ENCODE measurements around the gene ADD1.

ADD1 gene

GRCh38 chr4:2806390-2807355 is 37.0 kb upstream of the ADD1 start:
- no peak for DNase-seq

- no peak for DNase-seq
These were observed 36.1 kb upstream of the ADD1 start for GRCh38 chr4:2807571-2807970.

- no peak for DNase-seq
These were observed 35.6 kb upstream of the ADD1 start for GRCh38 chr4:2808001-2808400.

GRCh38 chr4:2809610-2810180 is 33.9 kb upstream of the ADD1 start:
- DNase-seq: no peak

GRCh38 chr4:2810388-2810787 is 33.3 kb upstream of the ADD1 start:
- DNase-seq: no peak

- DNase-seq: no peak
These were observed 31.6 kb upstream of the ADD1 start for GRCh38 chr4:2811830-2812611.

- DNase-seq: no peak
These were observed 30.9 kb upstream of the ADD1 start for GRCh38 chr4:2812612-2813354.

- no peak for DNase-seq
These were observed 29.9 kb upstream of the ADD1 start for GRCh38 chr4:2813446-2814405.

- DNase-seq: no peak
These were observed 28.9 kb upstream of the ADD1 start for GRCh38 chr4:2814627-2815270.

- DNase-seq: no peak
These were observed 27.2 kb upstream of the ADD1 start for GRCh38 chr4:2816401-2816954.

GRCh38 chr4:2817137-2817536 is 26.5 kb upstream of the ADD1 start:
- DNase-seq: no peak

GRCh38 chr4:2817701-2818350 is 25.8 kb upstream of the ADD1 start:
- no peak for DNase-seq

- DNase-seq: no peak
These were observed 25.2 kb upstream of the ADD1 start for GRCh38 chr4:2818351-2818939.

- no peak for DNase-seq
These were observed 24.1 kb upstream of the ADD1 start for GRCh38 chr4:2819244-2820215.

- no peak for DNase-seq
These were observed 23.2 kb upstream of the ADD1 start for GRCh38 chr4:2820216-2820982.

- no peak for DNase-seq
These were observed 21.0 kb upstream of the ADD1 start for GRCh38 chr4:2822461-2823300.

- DNase-seq: no peak
These were observed 20.4 kb upstream of the ADD1 start for GRCh38 chr4:2823301-2823670.
